Trophoblast cell (in vitro differentiated cells and primary cell): ENCODE data around the gene ANKIB1.
"Not testable (repeated sequence)": the region's sequence is repeated elsewhere in the genome, so short reads cannot be mapped to it uniquely, and the experiment has no call there.

ENCODE experiments used
- DNase-seq, 2 donors: peaks; one replicate each; pipeline ENCODE4 v3.0.0-alpha.2; 2016
- H2AFZ ChIP-seq: 2 replicates; pipeline ENCODE4 v1.6.1; 2013; ENCODE audit warnings: low read length, moderate library complexity, mild to moderate bottlenecking; ENCODE audit not compliant: insufficient read depth, poor library complexity
- H2AK5ac ChIP-seq: 2 replicates; pipeline ENCODE4 v1.6.1; 2013; ENCODE audit warnings: mild to moderate bottlenecking, low read length
- H2BK120ac ChIP-seq: 2 replicates; pipeline ENCODE4 v1.6.1; 2013; ENCODE audit warnings: low read length, mild to moderate bottlenecking, moderate library complexity; ENCODE audit not compliant: insufficient read depth, poor library complexity
- H2BK12ac ChIP-seq: 2 replicates; pipeline ENCODE4 v1.6.1; 2013; ENCODE audit warnings: mild to moderate bottlenecking, low read length, moderate library complexity
- H2BK5ac ChIP-seq: 2 replicates; pipeline ENCODE4 v1.6.1; 2013; ENCODE audit warnings: low read length, low read depth, moderate library complexity, mild to moderate bottlenecking; ENCODE audit not compliant: poor library complexity
- H3K14ac ChIP-seq: 2 replicates; pipeline ENCODE4 v1.6.1; 2013; ENCODE audit warnings: mild to moderate bottlenecking, low read length
- H3K18ac ChIP-seq: 2 replicates; pipeline ENCODE4 v1.6.1; 2013; ENCODE audit warnings: mild to moderate bottlenecking, low read length
- H3K23ac ChIP-seq: 2 replicates; pipeline ENCODE4 v1.6.1; 2013; ENCODE audit warnings: low read length
- H3K27ac ChIP-seq: 2 replicates; pipeline ENCODE4 v1.5.1; 2013; ENCODE audit warnings: low read depth, mild to moderate bottlenecking, inconsistent platforms, low read length, moderate library complexity
- H3K27me3 ChIP-seq: 2 replicates; pipeline ENCODE4 v1.6.1; 2013; ENCODE audit warnings: inconsistent platforms, mild to moderate bottlenecking, low read length, moderate library complexity; ENCODE audit not compliant: insufficient read depth
- H3K36me3 ChIP-seq, 2 experiments: 1 replicate in 1 of 2; 2 replicates in 1 of 2; pipeline ENCODE4 v1.6.1; 2013; ENCODE audit warnings: low read length in 2 of 2, mild to moderate bottlenecking in 2 of 2, moderate library complexity in 1 of 2; ENCODE audit not compliant: insufficient read depth in 2 of 2, control insufficient read depth in 1 of 2
- H3K4ac ChIP-seq: 2 replicates; pipeline ENCODE4 v1.6.1; 2013; ENCODE audit warnings: low read depth, mild to moderate bottlenecking, low read length, moderate library complexity
- H3K4me1 ChIP-seq, 2 experiments: 1 replicate in 1 of 2; 2 replicates in 1 of 2; pipeline ENCODE4 v1.6.1; 2013; ENCODE audit warnings: low read length in 2 of 2, mild to moderate bottlenecking in 2 of 2, moderate library complexity in 1 of 2; ENCODE audit not compliant: insufficient read depth in 2 of 2, control insufficient read depth in 1 of 2
- H3K4me2 ChIP-seq: 2 replicates; pipeline ENCODE4 v1.6.1; 2013; ENCODE audit warnings: inconsistent platforms, mild to moderate bottlenecking, low read length, moderate library complexity
- H3K4me3 ChIP-seq: 2 replicates; pipeline ENCODE4 v1.5.1; 2013; ENCODE audit warnings: mild to moderate bottlenecking, low read depth, low read length, inconsistent platforms
- H3K79me1 ChIP-seq: one replicate; pipeline ENCODE4 v1.6.1; 2013; ENCODE audit warnings: low read length
- H3K79me2 ChIP-seq: 2 replicates; pipeline ENCODE4 v1.6.1; 2013; ENCODE audit warnings: low read length, mild to moderate bottlenecking; ENCODE audit not compliant: control insufficient read depth, insufficient read depth, poor library complexity
- H3K9ac ChIP-seq: 2 replicates; pipeline ENCODE4 v1.6.1; 2013; ENCODE audit warnings: mild to moderate bottlenecking, low read length
- H3K9me3 ChIP-seq: 2 replicates; pipeline ENCODE4 v1.6.1; 2013; ENCODE audit warnings: low read depth, mild to moderate bottlenecking, control low read depth, inconsistent platforms, low read length; ENCODE audit not compliant: insufficient read depth
- H4K12ac ChIP-seq: 2 replicates; pipeline ENCODE4 v1.6.1; 2013; ENCODE audit warnings: low read depth, mild to moderate bottlenecking, low read length, moderate library complexity
- H4K8ac ChIP-seq: 2 replicates; pipeline ENCODE4 v1.6.1; 2013; ENCODE audit warnings: low read depth, mild to moderate bottlenecking, low read length, moderate library complexity
- H4K91ac ChIP-seq: one replicate; pipeline ENCODE4 v1.6.1; 2013; ENCODE audit warnings: low read depth, mild to moderate bottlenecking, low read length, moderate library complexity
- WGBS: extraction: QIAGEN DNeasy Blood & Tissue Kit; methylation state at CpG from one replicate; pipeline ENCODE4 v1.1.7; 2013; ENCODE audit warnings: missing lambda C conversion rate; ENCODE audit not compliant: insufficient read length, insufficient coverage; ENCODE audit errors: extremely low coverage; 5-methylcytosine and 5-hydroxymethylcytosine counted together

The ANKIB1 gene

GRCh38 chr7:92250603-92251002 is 4.8 kb downstream of the ANKIB1 start:
- Histone ChIP-seq H4K12ac (no peak overlapping the region), H4K91ac (no peak overlapping the region), H3K36me3 (no peaks in the 10 kb centered on the region), H3K79me1 (peaks cover 9% of the 10 kb centered on the region), H2AK5ac (no peak overlapping the region), H4K8ac (no peak overlapping the region), H3K4me3 (no peak overlapping the region), H2AFZ (no peak overlapping the region), H3K27me3 (no peaks in the 10 kb centered on the region), H3K9me3 (no peaks in the 10 kb centered on the region), H2BK5ac (no peak overlapping the region), H3K18ac (no peak overlapping the region), H2BK120ac (no peak overlapping the region), H3K4me1 (no peaks in the 10 kb centered on the region), H3K27ac (no peak overlapping the region), H3K9ac (no peak overlapping the region), H3K14ac (no peak overlapping the region), H2BK12ac (no peak overlapping the region), H3K23ac (no peak overlapping the region), H3K4me2 (no peak overlapping the region), H3K79me2 (peaks cover 6% of the 10 kb centered on the region), H3K4ac (no peak overlapping the region)
- DNase-seq = no peak

- Histone ChIP-seq H4K12ac (no peak overlapping the region), H3K79me2 (peaks cover 6% of the 10 kb centered on the region), H2AK5ac (no peak overlapping the region), H3K4me1 (no peaks in the 10 kb centered on the region), H3K4ac (no peak overlapping the region), H3K36me3 (no peaks in the 10 kb centered on the region), H2BK120ac (no peak overlapping the region), H3K9ac (no peak overlapping the region), H3K9me3 (no peaks in the 10 kb centered on the region), H4K91ac (no peak overlapping the region), H3K79me1 (peaks cover 4% of the 10 kb centered on the region), H3K18ac (no peak overlapping the region), H3K27me3 (no peaks in the 10 kb centered on the region), H4K8ac (no peak overlapping the region), H3K27ac (no peak overlapping the region), H3K4me3 (no peak overlapping the region), H3K4me2 (no peak overlapping the region), H3K23ac (no peak overlapping the region), H3K14ac (no peak overlapping the region), H2BK5ac (no peak overlapping the region), H2AFZ (no peak overlapping the region), H2BK12ac (no peak overlapping the region)
- peak in 1 of 2 donors; percentile 47 for DNase-seq
- no CpG with 5 or more reads among the region's 1 CpG for WGBS
Observed at GRCh38 chr7:92251181-92251580, 5.4 kb downstream of the ANKIB1 start.

GRCh38 chr7:92253251-92253650 is 7.5 kb downstream of the ANKIB1 start:
- no peak overlapping the region for H3K27ac ChIP-seq
- H3K14ac ChIP-seq = no peak overlapping the region
- no CpG with 5 or more reads among the region's 1 CpG for WGBS
- no peak overlapping the region for H3K4me2 ChIP-seq
- no peak overlapping the region for H2BK120ac ChIP-seq
- H3K79me1 ChIP-seq = no peaks in the 10 kb centered on the region
- H3K36me3 ChIP-seq = no peaks in the 10 kb centered on the region
- no peak overlapping the region for H3K9ac ChIP-seq
- H2AFZ ChIP-seq = no peak overlapping the region
- no peaks in the 10 kb centered on the region for H3K9me3 ChIP-seq
- DNase-seq = no peak
- H3K18ac ChIP-seq = no peak overlapping the region
- H3K4me1 ChIP-seq = no peaks in the 10 kb centered on the region
- no peak overlapping the region for H4K91ac ChIP-seq
- H4K12ac ChIP-seq = no peak overlapping the region
- H3K4me3 ChIP-seq = no peak overlapping the region
- peak overlapping the region; percentile 8 for H3K4ac ChIP-seq
- no peak overlapping the region for H4K8ac ChIP-seq
- no peak overlapping the region for H2AK5ac ChIP-seq
- H3K27me3 ChIP-seq = no peaks in the 10 kb centered on the region
- no peaks in the 10 kb centered on the region for H3K79me2 ChIP-seq
- H3K23ac ChIP-seq = no peak overlapping the region
- H2BK12ac ChIP-seq = no peak overlapping the region
- H2BK5ac ChIP-seq = no peak overlapping the region

- H3K79me2 ChIP-seq, H3K36me3 ChIP-seq, H2AK5ac ChIP-seq, H3K4me1 ChIP-seq, H3K14ac ChIP-seq, H2AFZ ChIP-seq, H3K18ac ChIP-seq, H4K8ac ChIP-seq, H4K91ac ChIP-seq, H2BK120ac ChIP-seq, H2BK12ac ChIP-seq, H3K4ac ChIP-seq, H4K12ac ChIP-seq, H3K4me2 ChIP-seq, H3K4me3 ChIP-seq, H3K9ac ChIP-seq, H3K27ac ChIP-seq, H3K9me3 ChIP-seq, H2BK5ac ChIP-seq, DNase-seq, H3K23ac ChIP-seq, H3K79me1 ChIP-seq, H3K27me3 ChIP-seq: not testable (repeated sequence)
- WGBS = no CpG with 5 or more reads among the region's 1 CpG
Observed at GRCh38 chr7:92254800-92255199, 9.0 kb downstream of the ANKIB1 start.
